Endothelial cell (in vitro differentiated cells): ENCODE data around the gene ACKR4. TPM values are rescaled to one million over a fixed set of nuclear protein-coding genes. Genes with fewer than 3 reads are reported as not detected.
"Not testable (repeated sequence)": the region's sequence is repeated elsewhere in the genome, so short reads cannot be mapped to it uniquely, and the experiment has no call there.

Source experiments
- DNase-seq: peaks from one replicate; pipeline ENCODE4 v3.0.0; 2021; ENCODE audit warnings: low spot score
- H3K27ac Mint-ChIP-seq: one replicate; pipeline ENCODE4 v1.8.0; 2021; ENCODE audit warnings: mixed read lengths, inconsistent platforms; ENCODE audit not compliant: unreplicated experiment
- H3K27me3 Mint-ChIP-seq: one replicate; pipeline ENCODE4 v1.8.0; 2021; ENCODE audit warnings: mild to moderate bottlenecking, moderate library complexity, mixed read lengths, inconsistent platforms; ENCODE audit not compliant: unreplicated experiment
- H3K36me3 Mint-ChIP-seq: one replicate; pipeline ENCODE4 v1.8.0; 2021; ENCODE audit warnings: mild to moderate bottlenecking, low read depth, mixed read lengths, inconsistent platforms; ENCODE audit not compliant: unreplicated experiment
- H3K4me1 Mint-ChIP-seq: one replicate; pipeline ENCODE4 v1.8.0; 2021; ENCODE audit warnings: mild to moderate bottlenecking, mixed read lengths, inconsistent platforms; ENCODE audit not compliant: unreplicated experiment
- H3K4me3 Mint-ChIP-seq: one replicate; pipeline ENCODE4 v1.8.0; 2021; ENCODE audit warnings: mild to moderate bottlenecking, mixed read lengths, inconsistent platforms; ENCODE audit not compliant: unreplicated experiment
- H3K9me3 Mint-ChIP-seq: one replicate; pipeline ENCODE4 v1.8.0; 2021; ENCODE audit warnings: mixed read lengths, inconsistent platforms; ENCODE audit not compliant: unreplicated experiment
- total RNA-seq: library from RNA; stranded (reverse); fragmentation: NEBNext Ultra II Directional; extraction: Animal tissue kit (Norgen Biotek cat#: 25700); gene quantifications from one replicate; pipeline ENCODE4 v1.2.1, GENCODE V29; 2021; ENCODE audit not compliant: unreplicated experiment
- TF ChIP-seq, protein P1 (sequence below): fragments of 200-600 bp; sonication (generic); IDR thresholded peaks from one replicate; pipeline ENCODE4 v1.5.0; 2021; ENCODE audit warnings: antibody characterized with exemption; ENCODE audit not compliant: unreplicated experiment

The ACKR4 gene
- total RNA-seq, 1 donor from 2014 or later: not detected

DNA sequence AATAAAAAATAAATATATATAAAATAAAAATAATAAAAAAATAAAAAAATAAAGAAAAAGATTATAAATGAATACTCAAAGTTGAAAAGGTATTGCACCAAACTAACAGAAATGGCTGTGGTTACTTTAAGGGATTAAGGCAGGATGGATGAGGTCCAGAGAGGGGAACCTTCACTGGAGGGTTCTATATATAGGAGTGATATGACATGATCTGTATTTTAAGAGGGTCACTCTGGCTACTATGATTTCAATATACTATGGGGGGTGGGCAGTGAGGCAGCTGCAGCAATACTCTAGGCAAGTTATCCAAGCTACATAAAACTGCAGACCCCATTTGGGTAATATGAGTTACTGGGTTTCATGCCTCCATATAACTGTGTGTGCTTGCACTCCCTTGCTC, 38.0 kb downstream of the ACKR4 start:
- no peak for DNase-seq
- Mint-ChIP-seq H3K27me3 (no peaks in the 10 kb centered on the region), H3K4me1 (no peaks in the 10 kb centered on the region), H3K36me3 (peaks cover 15% of the 10 kb centered on the region), H3K4me3 (no peak overlapping the region), H3K27ac (no peak overlapping the region), H3K9me3 (no peaks in the 10 kb centered on the region)
- TF ChIP-seq, protein P1, sequence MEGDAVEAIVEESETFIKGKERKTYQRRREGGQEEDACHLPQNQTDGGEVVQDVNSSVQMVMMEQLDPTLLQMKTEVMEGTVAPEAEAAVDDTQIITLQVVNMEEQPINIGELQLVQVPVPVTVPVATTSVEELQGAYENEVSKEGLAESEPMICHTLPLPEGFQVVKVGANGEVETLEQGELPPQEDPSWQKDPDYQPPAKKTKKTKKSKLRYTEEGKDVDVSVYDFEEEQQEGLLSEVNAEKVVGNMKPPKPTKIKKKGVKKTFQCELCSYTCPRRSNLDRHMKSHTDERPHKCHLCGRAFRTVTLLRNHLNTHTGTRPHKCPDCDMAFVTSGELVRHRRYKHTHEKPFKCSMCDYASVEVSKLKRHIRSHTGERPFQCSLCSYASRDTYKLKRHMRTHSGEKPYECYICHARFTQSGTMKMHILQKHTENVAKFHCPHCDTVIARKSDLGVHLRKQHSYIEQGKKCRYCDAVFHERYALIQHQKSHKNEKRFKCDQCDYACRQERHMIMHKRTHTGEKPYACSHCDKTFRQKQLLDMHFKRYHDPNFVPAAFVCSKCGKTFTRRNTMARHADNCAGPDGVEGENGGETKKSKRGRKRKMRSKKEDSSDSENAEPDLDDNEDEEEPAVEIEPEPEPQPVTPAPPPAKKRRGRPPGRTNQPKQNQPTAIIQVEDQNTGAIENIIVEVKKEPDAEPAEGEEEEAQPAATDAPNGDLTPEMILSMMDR: no peak

DNA sequence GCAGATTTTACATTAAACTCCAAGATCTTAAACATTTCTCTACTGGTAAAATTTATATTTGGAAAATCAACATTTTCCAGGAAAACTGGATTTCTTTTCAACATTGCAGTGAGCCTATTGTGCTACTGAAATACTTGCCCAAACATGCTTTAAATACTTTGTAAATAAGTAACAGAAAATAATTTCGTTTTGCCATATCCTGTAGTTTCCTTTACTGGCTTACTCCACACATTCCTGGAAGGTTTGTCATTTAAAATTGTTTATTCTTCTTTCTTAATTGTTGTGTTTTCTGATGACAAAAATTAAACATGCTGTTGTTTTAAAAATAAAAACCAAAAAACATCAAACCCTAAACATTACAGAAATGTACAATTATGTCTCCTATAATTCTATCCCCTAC, 40.5 kb downstream of the ACKR4 start:
- no peaks in the 10 kb centered on the region for H3K9me3 Mint-ChIP-seq
- TF ChIP-seq, protein P1: no peak
- peaks cover 19% of the 10 kb centered on the region for H3K36me3 Mint-ChIP-seq
- H3K27me3 Mint-ChIP-seq: no peaks in the 10 kb centered on the region
- H3K4me3 Mint-ChIP-seq: no peak overlapping the region
- DNase-seq: no peak
- peaks cover 4% of the 10 kb centered on the region for H3K4me1 Mint-ChIP-seq
- H3K27ac Mint-ChIP-seq: no peak overlapping the region

DNA sequence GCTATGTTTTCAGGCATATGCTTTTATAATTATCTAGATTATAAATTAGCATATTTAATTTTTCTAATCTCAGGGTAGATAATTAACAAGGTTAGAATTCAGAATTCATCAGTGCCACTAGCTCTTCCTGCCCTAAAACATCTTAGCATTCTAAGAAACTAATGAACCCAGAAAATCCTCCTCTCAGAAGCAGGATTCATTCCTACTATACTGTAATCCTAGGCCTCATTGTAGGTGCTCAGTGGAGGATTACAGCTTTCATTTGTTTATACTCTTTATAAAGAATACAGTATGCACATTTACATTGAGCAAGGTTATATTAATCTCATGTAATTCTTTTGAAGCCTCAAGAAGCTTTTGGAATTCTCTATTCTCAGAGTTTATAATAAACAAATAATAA, 41.6 kb downstream of the ACKR4 start:
- Mint-ChIP-seq H3K4me1 (peaks cover 13% of the 10 kb centered on the region), H3K27ac (no peak overlapping the region), H3K4me3 (no peak overlapping the region), H3K9me3 (no peaks in the 10 kb centered on the region), H3K27me3 (no peaks in the 10 kb centered on the region), H3K36me3 (peaks cover 19% of the 10 kb centered on the region)
- TF ChIP-seq, protein P1: no peak
- DNase-seq: no peak

DNA sequence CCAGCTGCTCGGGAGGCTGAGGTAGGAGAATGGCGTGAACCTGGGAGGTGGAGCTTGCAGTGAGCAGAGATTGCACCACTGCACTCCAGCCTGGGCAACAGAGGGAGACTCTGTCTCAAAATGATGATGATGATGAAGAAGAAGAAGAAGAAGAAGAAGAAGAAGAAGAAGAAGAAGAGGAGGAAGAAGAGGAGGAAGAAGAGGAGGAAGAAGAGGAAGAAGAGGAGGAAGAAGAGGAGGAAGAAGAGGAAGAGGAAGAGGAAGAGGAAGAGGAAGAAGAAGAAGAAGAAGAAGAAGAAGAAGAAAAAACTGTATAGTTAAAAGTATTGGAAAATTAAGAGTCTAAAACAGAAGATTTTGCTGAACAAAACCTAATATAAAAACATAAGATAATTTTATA, 44.4 kb downstream of the ACKR4 start:
- not testable (repeated sequence) for H3K9me3 Mint-ChIP-seq, H3K27me3 Mint-ChIP-seq, H3K27ac Mint-ChIP-seq, DNase-seq, H3K4me3 Mint-ChIP-seq
- peaks cover 22% of the 10 kb centered on the region for H3K4me1 Mint-ChIP-seq
- peaks cover 12% of the 10 kb centered on the region for H3K36me3 Mint-ChIP-seq

DNA sequence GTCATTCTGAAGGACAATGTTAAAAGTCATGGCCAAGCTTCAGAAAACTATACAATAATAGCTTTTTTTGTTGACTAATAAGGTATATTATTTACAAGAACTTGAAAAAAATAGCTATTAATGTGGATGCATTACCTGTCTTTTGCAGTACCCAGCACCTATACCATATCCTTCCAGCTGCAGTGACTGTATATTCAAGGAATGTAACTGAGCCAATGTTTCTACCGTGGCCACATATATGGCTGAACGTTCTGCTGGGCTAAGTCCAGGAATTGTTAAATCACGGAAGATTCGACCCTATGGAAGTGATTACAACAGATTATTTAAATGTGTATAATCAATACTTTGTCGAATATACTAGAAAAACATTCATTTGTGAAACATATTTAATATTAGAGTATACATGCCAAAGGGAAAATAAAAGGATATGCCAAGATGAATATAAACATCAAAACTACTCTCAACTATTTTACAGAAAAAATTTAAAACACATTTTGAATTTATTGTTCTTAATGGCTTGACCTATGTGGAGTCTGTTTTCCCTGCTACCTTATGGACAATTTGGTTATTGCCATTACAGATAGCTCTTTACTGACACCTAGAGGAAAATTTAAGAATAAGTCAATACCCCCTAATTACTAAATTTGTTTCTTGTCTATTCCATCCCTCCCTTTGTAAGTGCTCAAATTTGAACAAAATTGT, 44.9 kb downstream of the ACKR4 start:
- H3K4me1 Mint-ChIP-seq: peaks cover 22% of the 10 kb centered on the region
- TF ChIP-seq, protein P1: peak; percentile 76
- DNase-seq: no peak
- peaks cover 12% of the 10 kb centered on the region for H3K36me3 Mint-ChIP-seq
- no peak overlapping the region for H3K27ac Mint-ChIP-seq
- no peaks in the 10 kb centered on the region for H3K27me3 Mint-ChIP-seq
- no peaks in the 10 kb centered on the region for H3K9me3 Mint-ChIP-seq
- no peak overlapping the region for H3K4me3 Mint-ChIP-seq
